ENCODE data around the gene SIPA1L3.

DNA sequence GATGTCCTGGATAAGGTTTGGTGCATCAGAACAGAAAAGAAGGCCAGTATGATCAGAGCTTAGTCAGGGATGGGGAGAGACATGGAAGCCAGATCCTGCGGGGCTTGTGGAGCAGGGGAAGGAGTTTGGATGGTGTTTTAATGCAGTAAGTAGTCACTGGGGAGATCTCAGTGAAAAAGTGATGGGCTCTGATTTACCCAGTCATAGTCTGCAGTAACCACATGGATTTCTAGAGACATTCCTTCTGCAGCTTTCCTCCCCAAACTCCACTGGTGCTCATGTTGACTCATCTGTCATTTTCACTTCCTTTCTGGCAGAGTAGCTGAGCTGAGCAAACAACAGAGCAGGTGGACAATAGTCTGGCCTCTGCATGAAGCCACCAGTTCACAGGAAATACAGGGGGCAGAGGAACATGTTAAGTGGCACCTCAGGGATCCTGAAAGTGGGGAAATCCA lies 172.9 kb downstream of the SIPA1L3 start:
- TF ChIP-seq, protein P1, sequence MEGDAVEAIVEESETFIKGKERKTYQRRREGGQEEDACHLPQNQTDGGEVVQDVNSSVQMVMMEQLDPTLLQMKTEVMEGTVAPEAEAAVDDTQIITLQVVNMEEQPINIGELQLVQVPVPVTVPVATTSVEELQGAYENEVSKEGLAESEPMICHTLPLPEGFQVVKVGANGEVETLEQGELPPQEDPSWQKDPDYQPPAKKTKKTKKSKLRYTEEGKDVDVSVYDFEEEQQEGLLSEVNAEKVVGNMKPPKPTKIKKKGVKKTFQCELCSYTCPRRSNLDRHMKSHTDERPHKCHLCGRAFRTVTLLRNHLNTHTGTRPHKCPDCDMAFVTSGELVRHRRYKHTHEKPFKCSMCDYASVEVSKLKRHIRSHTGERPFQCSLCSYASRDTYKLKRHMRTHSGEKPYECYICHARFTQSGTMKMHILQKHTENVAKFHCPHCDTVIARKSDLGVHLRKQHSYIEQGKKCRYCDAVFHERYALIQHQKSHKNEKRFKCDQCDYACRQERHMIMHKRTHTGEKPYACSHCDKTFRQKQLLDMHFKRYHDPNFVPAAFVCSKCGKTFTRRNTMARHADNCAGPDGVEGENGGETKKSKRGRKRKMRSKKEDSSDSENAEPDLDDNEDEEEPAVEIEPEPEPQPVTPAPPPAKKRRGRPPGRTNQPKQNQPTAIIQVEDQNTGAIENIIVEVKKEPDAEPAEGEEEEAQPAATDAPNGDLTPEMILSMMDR (conservative IDR thresholded peaks at IDR 0.05 in 1 of 2, IDR thresholded peaks at IDR 0.05 in 1 of 2; ENCODE audit: extremely low read depth in 1 of 2, insufficient read depth in 1 of 2, low read depth in 1 of 2, low read length in 2 of 2): no peak
- TF ChIP-seq EZH2 (IDR thresholded peaks at IDR 0.05; ENCODE audit: borderline replicate concordance, low read length): no peak

Data from mammary epithelial cell (primary cell).